PC-3 (cell line): Measurements from ENCODE around the gene ZSCAN31. TPM values are rescaled to one million over a fixed set of nuclear protein-coding genes. Genes with fewer than 3 reads are reported as not detected.
"Not testable (repeated sequence)": the region's sequence is repeated elsewhere in the genome, so short reads cannot be mapped to it uniquely, and the experiment has no call there.

Experiments
- ATAC-seq: fragments of 200-7000 bp; cut with Tn5 transposase; 2 replicates; pipeline ENCODE4 v1.9.1; 2020; ENCODE audit warnings: mild to moderate bottlenecking, moderate library complexity
- BruUV-seq: library from RNA; stranded (reverse); fragments of 400-500 nt; replicated peaks from 2 replicates; lab custom pipeline; 2021; lab: Mats Ljungman, UMichigan
- CTCF ChIA-PET: fragments of 300-600 bp; sonication (Branson Sonifier 250); formaldehyde crosslinking; loops from one replicate; lab custom pipeline; 2022; ENCODE audit warnings: antibody characterized with exemption; lab: Charles Lee
- POLR2A ChIA-PET: fragments of 300-600 bp; sonication (Branson Sonifier 250); formaldehyde crosslinking; loops from one replicate; lab custom pipeline; 2022; ENCODE audit warnings: antibody characterized with exemption; ENCODE audit not compliant: unreplicated experiment; lab: Charles Lee
- DNase-seq: peaks from one replicate; pipeline ENCODE4 v3.0.0-alpha.2; 2015
- H2AFZ ChIP-seq: fragments of 300-600 bp; sonication (generic); 2 replicates; pipeline ENCODE4 v1.6.0; 2016; ENCODE audit warnings: antibody characterized with exemption, low read length
- H3F3A ChIP-seq: fragments of 300-600 bp; sonication (generic); one replicate; pipeline ENCODE4 v1.6.0; 2017; ENCODE audit warnings: antibody characterized with exemption, low read length, control low read depth, mild to moderate bottlenecking; ENCODE audit not compliant: unreplicated experiment
- H3K27ac ChIP-seq: fragments of 300-600 bp; sonication (generic); 2 replicates; pipeline ENCODE4 v1.5.1; 2016; ENCODE audit warnings: mild to moderate bottlenecking, low read length
- H3K27me3 ChIP-seq: fragments of 300-600 bp; sonication (generic); 2 replicates; pipeline ENCODE4 v1.6.1; 2016; ENCODE audit warnings: low read length, mixed read lengths
- H3K36me3 ChIP-seq: fragments of 300-600 bp; sonication (generic); 2 replicates; pipeline ENCODE4 v1.6.1; 2016; ENCODE audit warnings: low read depth, mixed run types, low read length, mixed read lengths
- H3K4me1 ChIP-seq: fragments of 300-600 bp; sonication (generic); 2 replicates; pipeline ENCODE4 v1.5.1; 2016; ENCODE audit warnings: low read length; ENCODE audit not compliant: insufficient read depth
- H3K4me2 ChIP-seq: fragments of 300-600 bp; sonication (generic); 2 replicates; pipeline ENCODE4 v1.6.0; 2016; ENCODE audit warnings: low read length
- H3K4me3 ChIP-seq: fragments of 300-600 bp; sonication (generic); 2 replicates; pipeline ENCODE4 v1.5.1; 2016; ENCODE audit warnings: mild to moderate bottlenecking, low read length, mixed read lengths
- H3K79me2 ChIP-seq: fragments of 300-600 bp; sonication (generic); 2 replicates; pipeline ENCODE4 v1.6.1; 2017; ENCODE audit warnings: low read length, mixed read lengths
- H3K9ac ChIP-seq: fragments of 300-600 bp; sonication (generic); 2 replicates; pipeline ENCODE4 v1.6.0; 2016; ENCODE audit warnings: mild to moderate bottlenecking, low read length
- H3K9me2 ChIP-seq: fragments of 300-600 bp; sonication (generic); replicated peaks from 2 replicates; pipeline ENCODE4 v1.6.1; 2016; ENCODE audit warnings: mixed run types, low read length, mixed read lengths
- H3K9me3 ChIP-seq: fragments of 300-600 bp; sonication (generic); 2 replicates; pipeline ENCODE4 v1.6.1; 2016; ENCODE audit warnings: low read length, mixed read lengths
- H4K20me1 ChIP-seq: fragments of 300-600 bp; sonication (generic); 2 replicates; pipeline ENCODE4 v1.6.1; 2016; ENCODE audit warnings: low read length, mixed read lengths
- CTCF ChIP-seq: fragments of 300-600 bp; sonication (generic); conservative IDR thresholded peaks from 2 replicates; pipeline ENCODE4 v1.5.1; 2017; ENCODE audit warnings: antibody characterized with exemption, low read depth, mild to moderate bottlenecking, low read length
- EZH2 ChIP-seq: fragments of 300-600 bp; sonication (generic); IDR thresholded peaks from one replicate; pipeline ENCODE4 v1.6.1; 2017; ENCODE audit warnings: antibody characterized with exemption, mild to moderate bottlenecking, low read length; ENCODE audit not compliant: unreplicated experiment
- EZH2phosphoT487 ChIP-seq: fragments of 300-600 bp; sonication (generic); IDR thresholded peaks from 2 replicates; pipeline ENCODE4 v1.6.1; 2018; ENCODE audit warnings: mild to moderate bottlenecking, antibody characterized with exemption, low read length, borderline replicate concordance
- intact Hi-C: fragments of 100-400 bp; cut with micrococcal nuclease; formaldehyde crosslinking; loops from 2 replicates; pipeline ENCODE4 v1.9.0; 2023
- total RNA-seq: library from RNA; depleted of rRNA; stranded (reverse); fragments of >200 nt; gene quantifications from 2 replicates; pipeline ENCODE4 v1.2.3, GENCODE V29; 2014

ZSCAN31 gene
- total RNA-seq, 1 experiment from 2014 or later = 16.9 TPM

GRCh38 chr6:28326371-28326948 lies 9.5 kb downstream of the ZSCAN31 start:
- no peaks in the 10 kb centered on the region for H3K27me3 ChIP-seq
- no peaks in the 10 kb centered on the region for H4K20me1 ChIP-seq
- no peak overlapping the region for H3K27ac ChIP-seq
- no peaks in the 10 kb centered on the region for H3K79me2 ChIP-seq
- intact Hi-C loops = no loop called here
- DNase-seq (no peak), ATAC-seq (no peak)
- no peak overlapping the region for H3K9ac ChIP-seq
- no peaks in the 10 kb centered on the region for H3K9me2 ChIP-seq
- H3K4me1 ChIP-seq = no peaks in the 10 kb centered on the region
- BruUV-seq = no TSS peak
- TF ChIP-seq EZH2 = no peak
- H3K4me2 ChIP-seq = no peak overlapping the region
- no peak overlapping the region for H2AFZ ChIP-seq
- ChIA-PET CTCF (no interaction called here), POLR2A (no interaction called here)
- H3K4me3 ChIP-seq = no peak overlapping the region
- H3K9me3 ChIP-seq = peaks cover 23% of the 10 kb centered on the region
- peaks cover 26% of the 10 kb centered on the region for H3K36me3 ChIP-seq
- H3F3A ChIP-seq = no peaks in the 10 kb centered on the region

GRCh38 chr6:28323813-28324424 lies 12.0 kb downstream of the ZSCAN31 start:
- H3K4me1 ChIP-seq = no peaks in the 10 kb centered on the region
- peaks cover 23% of the 10 kb centered on the region for H3K9me3 ChIP-seq
- no peak for TF ChIP-seq CTCF
- no peak for TF ChIP-seq EZH2phosphoT487
- no peak for TF ChIP-seq EZH2
- CTCF ChIA-PET = no interaction called here
- no peaks in the 10 kb centered on the region for H3K9me2 ChIP-seq
- H3K4me3 ChIP-seq = no peak overlapping the region
- H3K27me3 ChIP-seq = no peaks in the 10 kb centered on the region
- ATAC-seq (no peak), DNase-seq (no peak)
- H3K36me3 ChIP-seq = peaks cover 22% of the 10 kb centered on the region
- no TSS peak for BruUV-seq
- no peaks in the 10 kb centered on the region for H3F3A ChIP-seq
- no peak overlapping the region for H2AFZ ChIP-seq
- POLR2A ChIA-PET = no interaction called here
- H3K79me2 ChIP-seq = no peaks in the 10 kb centered on the region
- no peak overlapping the region for H3K27ac ChIP-seq
- H3K9ac ChIP-seq = no peak overlapping the region
- no peak overlapping the region for H3K4me2 ChIP-seq
- intact Hi-C loops = no loop called here
- no peaks in the 10 kb centered on the region for H4K20me1 ChIP-seq

GRCh38 chr6:28322661-28323060 lies 13.3 kb downstream of the ZSCAN31 start:
- POLR2A ChIA-PET = no interaction called here

GRCh38 chr6:28317866-28318265 lies 18.1 kb downstream of the ZSCAN31 start:
- H2AFZ ChIP-seq, H3K27ac ChIP-seq, intact Hi-C loops, POLR2A ChIA-PET, BruUV-seq, H3K27me3 ChIP-seq, H3K79me2 ChIP-seq, H3K4me3 ChIP-seq, H3K4me2 ChIP-seq, H3K9me3 ChIP-seq, DNase-seq, ATAC-seq, CTCF ChIA-PET, H4K20me1 ChIP-seq, H3K4me1 ChIP-seq, H3F3A ChIP-seq, H3K9ac ChIP-seq, H3K9me2 ChIP-seq, H3K36me3 ChIP-seq: not testable (repeated sequence)

More at GRCh38 chr6:28322661-28323060, 13.3 kb downstream of the ZSCAN31 start:
- Histone ChIP-seq H3K27me3 (no peaks in the 10 kb centered on the region), H3K9me3 (peaks cover 23% of the 10 kb centered on the region), H3K9me2 (no peaks in the 10 kb centered on the region), H3K4me2 (no peak overlapping the region), H3K4me3 (no peak overlapping the region), H3K27ac (no peak overlapping the region), H2AFZ (no peak overlapping the region), H3F3A (no peaks in the 10 kb centered on the region), H4K20me1 (no peaks in the 10 kb centered on the region), H3K79me2 (no peaks in the 10 kb centered on the region), H3K4me1 (no peaks in the 10 kb centered on the region), H3K36me3 (peaks cover 21% of the 10 kb centered on the region), H3K9ac (no peak overlapping the region)
- intact Hi-C loops = no loop called here
- no TSS peak for BruUV-seq
- ATAC-seq = no peak
- DNase-seq = no peak
- CTCF ChIA-PET = no interaction called here
- TF ChIP-seq EZH2 (no peak), EZH2phosphoT487 (no peak), CTCF (no peak)
